22Rv1 (cell line): ENCODE results near the gene LCLAT1.

ENCODE experiments used
- ZFX ChIP-seq: fragments of 450-650 bp; IDR thresholded peaks from 2 replicates; pipeline ENCODE4 v1.6.1; 2017; ENCODE audit warnings: antibody characterized with exemption, borderline replicate concordance
- TF ChIP-seq, protein P1 (sequence below): fragments of 450-650 bp; IDR thresholded peaks from 2 replicates; pipeline ENCODE4 v1.5.1; 2017; ENCODE audit warnings: mild to moderate bottlenecking

DNA sequence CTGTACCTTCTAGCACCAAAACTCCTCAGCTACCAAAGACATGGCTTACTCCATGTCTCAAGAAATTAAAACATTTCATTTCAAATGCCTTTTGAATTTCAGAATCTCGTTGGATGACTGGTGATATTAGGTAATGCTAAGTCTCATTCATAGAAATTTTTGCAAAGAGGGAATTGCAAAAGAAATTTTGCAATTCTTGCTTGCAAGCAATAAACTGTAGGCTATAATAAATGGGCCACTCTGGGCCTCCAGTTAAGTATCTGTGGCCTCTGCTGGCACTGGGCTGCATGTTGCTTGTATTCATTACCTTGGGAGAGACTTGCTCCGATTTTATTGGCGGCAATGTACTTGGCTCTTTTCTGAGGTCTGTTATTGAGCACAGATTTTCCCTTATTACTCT is 2.8 kb upstream of the LCLAT1 start:
- TF ChIP-seq, protein P1, sequence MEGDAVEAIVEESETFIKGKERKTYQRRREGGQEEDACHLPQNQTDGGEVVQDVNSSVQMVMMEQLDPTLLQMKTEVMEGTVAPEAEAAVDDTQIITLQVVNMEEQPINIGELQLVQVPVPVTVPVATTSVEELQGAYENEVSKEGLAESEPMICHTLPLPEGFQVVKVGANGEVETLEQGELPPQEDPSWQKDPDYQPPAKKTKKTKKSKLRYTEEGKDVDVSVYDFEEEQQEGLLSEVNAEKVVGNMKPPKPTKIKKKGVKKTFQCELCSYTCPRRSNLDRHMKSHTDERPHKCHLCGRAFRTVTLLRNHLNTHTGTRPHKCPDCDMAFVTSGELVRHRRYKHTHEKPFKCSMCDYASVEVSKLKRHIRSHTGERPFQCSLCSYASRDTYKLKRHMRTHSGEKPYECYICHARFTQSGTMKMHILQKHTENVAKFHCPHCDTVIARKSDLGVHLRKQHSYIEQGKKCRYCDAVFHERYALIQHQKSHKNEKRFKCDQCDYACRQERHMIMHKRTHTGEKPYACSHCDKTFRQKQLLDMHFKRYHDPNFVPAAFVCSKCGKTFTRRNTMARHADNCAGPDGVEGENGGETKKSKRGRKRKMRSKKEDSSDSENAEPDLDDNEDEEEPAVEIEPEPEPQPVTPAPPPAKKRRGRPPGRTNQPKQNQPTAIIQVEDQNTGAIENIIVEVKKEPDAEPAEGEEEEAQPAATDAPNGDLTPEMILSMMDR = no peak
- no peak for TF ChIP-seq ZFX
